Activated CD4-positive, alpha-beta T cell treated with anti-CD3 and anti-CD28 coated beads, Interleukin-2, amount 10 ng/mL, durations not matched to agents 7 days and 5 days (primary cell): ENCODE results near the gene TWF2. TPM values are rescaled to one million over a fixed set of nuclear protein-coding genes. Genes with fewer than 3 reads are reported as not detected.

Source experiments
- CTCF ChIA-PET: fragments of 350-600 bp; sonication (Branson Sonifier 250); formaldehyde crosslinking; loops from one replicate; lab custom pipeline; 2021; ENCODE audit warnings: antibody characterized with exemption; lab: Charles Lee
- POLR2A ChIA-PET: fragments of 350-600 bp; sonication (Branson Sonifier 250); formaldehyde crosslinking; loops from one replicate; lab custom pipeline; 2021; ENCODE audit warnings: antibody characterized with exemption; lab: Charles Lee
- DNase-seq: peaks from one replicate; pipeline ENCODE4 v3.0.0-alpha.2; 2020
- H3K27ac Mint-ChIP-seq: one replicate; pipeline ENCODE4 v1.8.0; 2021; ENCODE audit warnings: mild to moderate bottlenecking, moderate library complexity, mixed read lengths
- H3K27me3 Mint-ChIP-seq: one replicate; pipeline ENCODE4 v1.8.0; 2021; ENCODE audit warnings: mixed read lengths
- H3K36me3 Mint-ChIP-seq: one replicate; pipeline ENCODE4 v1.8.0; 2021; ENCODE audit warnings: low read depth, mixed read lengths
- H3K4me1 Mint-ChIP-seq: one replicate; pipeline ENCODE4 v1.8.0; 2021; ENCODE audit warnings: mixed read lengths
- H3K4me3 Mint-ChIP-seq: one replicate; pipeline ENCODE4 v1.8.0; 2021; ENCODE audit warnings: mild to moderate bottlenecking, moderate library complexity, mixed read lengths
- H3K9me3 Mint-ChIP-seq: one replicate; pipeline ENCODE4 v1.8.0; 2021; ENCODE audit warnings: mixed read lengths
- total RNA-seq, 2 experiments: library from RNA; stranded (reverse); gene quantifications; one replicate each; pipeline ENCODE4 v1.2.3, GENCODE V29; 2021

The TWF2 gene
- total RNA-seq, 2 experiments from 2014 or later = 117 to 119 TPM

DNA sequence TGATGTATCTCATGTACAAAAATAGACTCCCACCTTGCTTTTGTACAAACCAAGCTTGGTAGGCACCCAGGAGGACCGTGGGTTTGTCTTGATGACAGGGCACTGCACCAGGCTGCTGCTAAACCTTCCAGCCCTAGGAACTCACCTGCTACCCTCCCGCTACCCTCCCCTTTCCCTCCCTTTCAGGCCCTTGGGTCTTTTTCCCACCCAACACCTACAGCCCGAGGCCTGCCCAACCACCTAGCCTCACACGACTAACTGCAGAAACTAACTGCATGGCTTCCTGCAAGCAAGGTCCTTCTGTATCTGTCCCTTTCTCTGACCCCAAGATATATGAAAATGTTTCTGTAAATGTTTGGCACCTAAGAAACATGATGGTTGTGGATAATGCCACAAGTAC is 17.7 kb upstream of the TWF2 start:
- no peak for DNase-seq
- no peaks in the 10 kb centered on the region for H3K27me3 Mint-ChIP-seq
- H3K4me3 Mint-ChIP-seq = no peak overlapping the region
- no peaks in the 10 kb centered on the region for H3K9me3 Mint-ChIP-seq
- H3K4me1 Mint-ChIP-seq = peaks cover 94% of the 10 kb centered on the region
- POLR2A ChIA-PET = no interaction called here
- CTCF ChIA-PET = interaction anchor here (1.1 to 2.0 kb wide), 2 partner anchors 11 to 36 kb away, joined by 4 read pairs; no protein-coding TSS in a partner anchor
- peaks cover 97% of the 10 kb centered on the region for H3K36me3 Mint-ChIP-seq
- H3K27ac Mint-ChIP-seq = peak overlapping the region; percentile 97

DNA sequence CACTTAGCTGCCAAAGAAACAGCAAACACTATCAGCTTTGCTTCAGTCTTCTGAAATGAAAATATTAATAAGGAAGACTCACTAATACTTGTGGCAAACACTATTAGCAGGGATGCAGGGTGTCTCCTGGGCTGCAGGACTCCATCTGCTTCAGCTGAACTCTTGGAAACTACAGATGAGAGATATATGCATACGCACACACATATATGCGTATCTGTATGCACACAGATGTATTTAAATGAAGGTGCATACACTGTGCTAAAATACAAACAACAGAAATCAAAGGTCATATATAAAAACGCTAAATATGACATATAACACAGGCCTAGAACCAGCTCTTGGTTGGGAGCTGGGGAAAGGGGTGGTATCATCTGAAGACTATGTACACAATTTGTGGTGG is 17.2 kb upstream of the TWF2 start:
- ChIA-PET POLR2A (no interaction called here), CTCF (interaction anchor here (0.7 to 2.0 kb wide), 3 partner anchors 11 to 260 kb away, joined by 3 to 4 read pairs (median 4); no protein-coding TSS in a partner anchor)
- Mint-ChIP-seq H3K4me3 (no peak overlapping the region), H3K27me3 (no peaks in the 10 kb centered on the region), H3K9me3 (no peaks in the 10 kb centered on the region), H3K27ac (peak overlapping the region; percentile 97), H3K4me1 (peaks cover 91% of the 10 kb centered on the region), H3K36me3 (peaks cover 92% of the 10 kb centered on the region)
- DNase-seq = no peak

DNA sequence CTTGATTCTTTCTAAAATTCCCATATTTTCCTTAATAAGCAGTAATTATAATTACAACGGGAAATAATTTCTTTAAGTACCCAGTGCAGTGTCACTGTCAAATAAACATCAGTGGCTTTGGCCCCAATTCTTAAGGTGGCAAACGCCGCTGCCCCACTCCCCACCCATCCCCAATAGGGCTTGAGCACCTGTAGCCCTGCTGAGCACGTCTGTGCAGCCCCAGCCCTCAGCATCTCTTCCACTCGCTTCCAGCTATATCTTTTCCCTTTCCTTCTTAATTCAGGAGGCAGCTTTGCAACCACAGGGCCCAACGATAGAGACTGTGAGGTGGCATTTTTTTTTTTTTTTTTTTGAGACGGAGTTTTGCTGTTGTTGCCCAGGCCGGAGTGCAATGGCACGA is 15.7 kb upstream of the TWF2 start:
- CTCF ChIA-PET = interaction anchor here (1.5 to 5.4 kb wide), 3 partner anchors 23 to 84 kb away, joined by 3 to 45 read pairs (median 13); partner anchors contain the start of gene WDR82
- H3K9me3 Mint-ChIP-seq = no peaks in the 10 kb centered on the region
- H3K4me1 Mint-ChIP-seq = peaks cover 91% of the 10 kb centered on the region
- POLR2A ChIA-PET = interaction anchor here (1.7 kb wide), 1 partner anchor 11 kb away, joined by 4 read pairs; no protein-coding TSS in a partner anchor
- peak overlapping the region; percentile 97 for H3K27ac Mint-ChIP-seq
- peaks cover 88% of the 10 kb centered on the region for H3K36me3 Mint-ChIP-seq
- peak overlapping the region; percentile 41 for H3K4me3 Mint-ChIP-seq
- DNase-seq = no peak
- no peaks in the 10 kb centered on the region for H3K27me3 Mint-ChIP-seq

DNA sequence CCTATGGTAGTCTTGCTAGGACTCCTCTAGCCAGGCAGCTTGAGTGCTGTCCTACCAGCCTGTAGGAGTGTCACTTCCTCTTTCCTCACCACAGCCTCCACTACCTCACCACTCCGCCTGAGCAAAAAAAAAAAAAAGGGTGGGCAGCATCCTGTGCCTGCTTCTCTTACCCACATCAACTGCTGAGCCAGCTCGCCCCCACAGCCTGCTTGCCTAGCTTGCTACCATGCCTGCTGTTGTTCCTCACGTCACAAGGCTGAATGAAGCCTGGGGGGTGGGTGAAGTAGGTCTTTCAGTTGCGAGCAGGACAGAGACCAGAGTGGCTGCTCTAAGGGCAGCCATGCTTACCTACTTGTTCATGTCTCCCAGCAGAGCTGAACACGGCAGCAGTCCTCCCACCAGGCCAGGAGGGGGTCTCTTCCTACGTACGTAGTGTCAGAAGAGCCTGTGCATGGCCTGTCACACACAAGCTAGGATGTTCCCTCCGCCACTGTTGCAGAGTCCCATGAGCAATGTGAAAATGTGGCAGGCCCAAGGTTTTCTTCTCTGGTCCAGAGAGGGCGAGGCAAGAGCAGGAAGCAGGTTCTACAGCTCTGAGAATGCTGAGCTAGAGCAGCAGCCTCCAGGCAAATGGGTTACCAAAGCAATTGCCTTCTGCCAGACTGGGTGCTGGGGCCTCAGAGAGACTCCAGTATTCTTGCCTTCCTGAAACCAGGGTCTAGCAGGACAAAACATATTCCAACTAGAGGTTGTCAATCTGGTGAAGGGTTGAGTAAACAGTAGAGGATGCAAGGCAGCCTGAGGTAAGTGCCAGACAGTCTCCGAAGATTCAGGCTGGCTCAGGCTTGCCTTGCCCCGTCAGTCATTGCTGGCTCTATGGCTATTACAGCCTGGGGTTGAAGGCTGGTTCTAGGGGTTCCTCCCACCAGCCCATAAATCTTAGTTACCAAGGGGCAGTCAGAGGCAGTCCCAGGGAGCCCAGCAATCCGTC is 14.7 kb upstream of the TWF2 start:
- ChIA-PET CTCF (interaction anchor here (0.7 to 5.4 kb wide), 15 partner anchors 10 to 160 kb away, joined by 3 to 45 read pairs (median 9); partner anchors contain the start of gene WDR82), POLR2A (interaction anchor here (0.6 to 2.5 kb wide), 5 partner anchors 10 to 24 kb away, joined by 3 to 15 read pairs (median 4); partner anchors contain the start of gene WDR82)
- Mint-ChIP-seq H3K36me3 (peaks cover 88% of the 10 kb centered on the region), H3K9me3 (no peaks in the 10 kb centered on the region), H3K27me3 (no peaks in the 10 kb centered on the region), H3K27ac (peak overlapping the region; percentile 97), H3K4me3 (peak overlapping the region; percentile 75), H3K4me1 (peaks cover 91% of the 10 kb centered on the region)
- peak; percentile 91 for DNase-seq

DNA sequence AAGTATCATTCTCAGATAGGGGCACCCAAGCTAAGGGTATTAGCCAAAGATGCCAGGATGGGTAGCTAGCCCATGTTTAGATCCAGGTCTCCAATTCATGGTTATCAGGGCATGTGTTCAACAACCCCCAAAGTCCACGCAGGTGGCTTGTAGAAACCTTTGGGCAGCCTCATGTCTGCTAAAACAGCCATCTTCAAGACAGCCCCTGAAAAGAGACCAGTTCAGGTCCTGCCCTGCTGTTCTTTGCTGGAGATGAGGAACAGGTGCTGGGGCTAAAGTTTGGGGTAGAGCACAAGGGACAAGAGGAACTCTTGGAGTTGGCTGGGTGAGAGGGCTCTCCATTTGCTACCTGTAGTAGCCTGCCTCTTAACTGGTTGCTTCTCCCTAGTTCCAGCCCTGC is 11.2 kb upstream of the TWF2 start:
- Mint-ChIP-seq H3K27me3 (no peaks in the 10 kb centered on the region), H3K27ac (peak overlapping the region; percentile 79), H3K36me3 (peaks cover 77% of the 10 kb centered on the region), H3K4me3 (no peak overlapping the region), H3K4me1 (peaks cover 82% of the 10 kb centered on the region), H3K9me3 (no peaks in the 10 kb centered on the region)
- DNase-seq = no peak
- ChIA-PET CTCF (interaction anchor here (0.6 to 5.4 kb wide), 10 partner anchors 10 to 168 kb away, joined by 3 to 45 read pairs (median 8); partner anchors contain the start of gene WDR82), POLR2A (no interaction called here)

DNA sequence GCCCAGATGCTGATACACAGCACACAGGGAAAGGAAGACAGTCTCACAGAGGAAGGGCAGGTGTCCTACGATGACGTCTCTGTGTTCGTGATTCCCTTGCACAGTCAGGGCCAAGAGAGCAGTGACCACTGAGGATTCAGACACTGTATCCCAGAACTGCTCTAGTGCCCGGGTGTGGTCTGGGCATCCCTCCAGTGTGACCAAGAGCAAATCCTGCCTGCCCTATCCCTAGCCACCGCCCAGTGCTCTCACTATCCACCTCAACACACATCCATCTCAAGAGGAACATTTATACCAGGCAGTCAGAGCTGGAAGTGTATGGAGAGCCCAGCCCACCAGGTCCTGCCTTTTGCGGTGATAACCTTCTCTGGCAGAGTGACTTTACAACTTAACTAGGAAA is 10.7 kb upstream of the TWF2 start:
- Mint-ChIP-seq H3K4me3 (no peak overlapping the region), H3K27me3 (no peaks in the 10 kb centered on the region), H3K36me3 (peaks cover 72% of the 10 kb centered on the region), H3K9me3 (no peaks in the 10 kb centered on the region), H3K27ac (peak overlapping the region; percentile 79), H3K4me1 (peaks cover 83% of the 10 kb centered on the region)
- CTCF ChIA-PET = interaction anchor here (0.6 to 5.4 kb wide), 10 partner anchors 9 to 169 kb away, joined by 3 to 45 read pairs (median 8); partner anchors contain the start of gene WDR82
- POLR2A ChIA-PET = no interaction called here
- no peak for DNase-seq

DNA sequence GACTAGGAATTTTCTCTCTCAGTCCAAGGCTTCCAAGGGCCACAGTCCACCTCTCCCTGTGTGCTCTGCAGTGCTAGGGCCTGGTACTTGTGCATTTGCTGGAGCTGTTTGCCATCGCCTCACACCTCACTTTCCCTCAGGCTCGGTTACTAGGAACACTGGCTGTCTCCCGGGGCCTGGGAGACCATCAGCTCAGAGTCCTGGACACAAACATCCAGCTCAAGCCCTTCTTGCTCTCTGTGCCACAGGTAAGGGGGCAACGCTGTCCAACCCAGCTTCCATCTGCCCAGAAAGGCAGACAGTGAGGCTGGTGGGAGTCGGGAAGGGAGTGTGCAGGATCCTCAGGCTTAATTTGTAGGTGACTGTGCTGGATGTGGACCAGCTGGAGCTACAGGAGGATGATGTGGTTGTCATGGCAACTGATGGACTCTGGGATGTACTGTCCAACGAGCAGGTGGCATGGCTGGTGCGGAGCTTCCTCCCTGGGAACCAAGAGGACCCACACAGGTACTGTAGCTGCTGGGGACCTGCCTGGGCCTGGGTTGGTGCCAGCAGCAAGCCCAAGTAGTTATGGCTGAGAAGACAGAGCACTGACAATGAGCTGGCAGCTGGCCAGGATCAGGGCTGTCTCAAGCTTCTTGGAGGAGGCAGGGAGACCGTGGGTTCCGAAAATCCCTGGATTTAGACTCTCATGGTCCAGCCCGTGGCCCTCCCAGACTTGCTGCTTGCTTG is 10.0 kb upstream of the TWF2 start:
- POLR2A ChIA-PET = no interaction called here
- Mint-ChIP-seq H3K4me3 (peak overlapping the region; percentile 28), H3K9me3 (no peaks in the 10 kb centered on the region), H3K27me3 (no peaks in the 10 kb centered on the region), H3K27ac (peak overlapping the region; percentile 80), H3K4me1 (peaks cover 83% of the 10 kb centered on the region), H3K36me3 (peaks cover 68% of the 10 kb centered on the region)
- CTCF ChIA-PET = interaction anchor here (0.9 to 5.4 kb wide), 14 partner anchors 9 to 90 kb away, joined by 3 to 45 read pairs (median 6); partner anchors contain the start of genes TWF2 and WDR82
- no peak for DNase-seq

DNA sequence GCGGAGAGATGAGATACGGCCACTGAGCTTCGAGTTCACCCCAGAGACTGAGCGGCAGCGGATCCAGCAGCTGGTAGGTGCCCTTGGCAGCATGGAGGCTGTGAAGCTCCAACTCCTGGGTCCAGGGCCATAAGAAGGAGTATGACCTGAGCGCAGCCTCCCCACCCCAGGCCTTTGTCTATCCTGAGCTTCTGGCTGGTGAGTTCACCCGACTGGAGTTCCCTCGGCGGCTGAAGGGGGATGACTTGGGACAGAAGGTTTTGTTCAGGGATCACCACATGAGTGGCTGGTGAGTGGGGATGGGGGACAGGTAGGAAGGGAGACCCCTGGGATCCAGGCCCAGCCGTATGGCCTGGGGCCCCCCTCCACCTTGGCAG is 9.2 kb upstream of the TWF2 start:
- Mint-ChIP-seq H3K36me3 (peaks cover 65% of the 10 kb centered on the region), H3K4me3 (peak overlapping the region; percentile 86), H3K27me3 (no peaks in the 10 kb centered on the region), H3K4me1 (peaks cover 83% of the 10 kb centered on the region), H3K9me3 (no peaks in the 10 kb centered on the region), H3K27ac (peak overlapping the region; percentile 93)
- POLR2A ChIA-PET = no interaction called here
- CTCF ChIA-PET = interaction anchor here (0.9 to 2.9 kb wide), 10 partner anchors 9 to 36 kb away, joined by 3 to 15 read pairs (median 6); partner anchors contain the start of genes TWF2 and WDR82
- no peak for DNase-seq

DNA sequence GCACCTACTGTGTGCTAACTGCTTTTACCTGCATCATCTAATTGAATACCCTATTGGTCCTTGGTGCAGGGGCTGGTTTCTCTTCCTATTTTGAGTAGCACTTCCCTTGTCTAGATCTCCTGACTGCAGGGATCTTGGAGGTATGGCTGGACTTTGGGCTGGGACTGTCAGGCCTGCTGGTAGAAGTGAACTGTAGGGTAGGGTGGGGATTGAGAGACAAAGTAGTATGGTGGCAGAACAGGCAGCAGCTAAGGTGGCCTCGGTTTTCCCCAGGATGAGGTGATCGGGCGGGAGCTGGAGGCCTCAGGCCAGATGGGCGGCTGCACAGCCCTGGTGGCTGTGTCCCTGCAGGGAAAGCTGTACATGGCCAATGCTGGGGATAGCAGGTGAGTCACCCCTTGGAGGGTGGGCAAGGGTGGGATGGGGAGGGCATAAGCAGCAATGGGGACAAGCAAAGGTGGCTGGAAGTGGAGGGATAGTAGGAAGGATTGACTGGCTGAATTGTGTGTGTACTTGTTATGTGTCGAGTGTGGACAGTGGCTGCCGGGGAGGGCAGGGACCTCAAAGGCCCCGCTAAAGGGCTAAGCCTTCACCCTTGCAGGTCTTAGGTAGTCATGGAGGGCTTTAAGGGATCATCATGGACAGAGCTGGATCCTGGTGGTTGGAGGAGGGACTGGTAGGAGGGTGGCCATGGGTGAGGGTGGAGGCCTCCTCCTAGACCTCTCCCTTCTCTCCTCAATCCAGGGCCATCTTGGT is 8.6 kb upstream of the TWF2 start:
- H3K4me3 Mint-ChIP-seq = peak overlapping the region; percentile 86
- POLR2A ChIA-PET = no interaction called here
- CTCF ChIA-PET = interaction anchor here (0.9 to 2.6 kb wide), 9 partner anchors 8 to 31 kb away, joined by 3 to 15 read pairs (median 5); partner anchors contain the start of genes TWF2 and WDR82
- H3K36me3 Mint-ChIP-seq = peaks cover 59% of the 10 kb centered on the region
- H3K27ac Mint-ChIP-seq = peak overlapping the region; percentile 93
- DNase-seq = no peak
- no peaks in the 10 kb centered on the region for H3K27me3 Mint-ChIP-seq
- H3K9me3 Mint-ChIP-seq = no peaks in the 10 kb centered on the region
- peaks cover 81% of the 10 kb centered on the region for H3K4me1 Mint-ChIP-seq

DNA sequence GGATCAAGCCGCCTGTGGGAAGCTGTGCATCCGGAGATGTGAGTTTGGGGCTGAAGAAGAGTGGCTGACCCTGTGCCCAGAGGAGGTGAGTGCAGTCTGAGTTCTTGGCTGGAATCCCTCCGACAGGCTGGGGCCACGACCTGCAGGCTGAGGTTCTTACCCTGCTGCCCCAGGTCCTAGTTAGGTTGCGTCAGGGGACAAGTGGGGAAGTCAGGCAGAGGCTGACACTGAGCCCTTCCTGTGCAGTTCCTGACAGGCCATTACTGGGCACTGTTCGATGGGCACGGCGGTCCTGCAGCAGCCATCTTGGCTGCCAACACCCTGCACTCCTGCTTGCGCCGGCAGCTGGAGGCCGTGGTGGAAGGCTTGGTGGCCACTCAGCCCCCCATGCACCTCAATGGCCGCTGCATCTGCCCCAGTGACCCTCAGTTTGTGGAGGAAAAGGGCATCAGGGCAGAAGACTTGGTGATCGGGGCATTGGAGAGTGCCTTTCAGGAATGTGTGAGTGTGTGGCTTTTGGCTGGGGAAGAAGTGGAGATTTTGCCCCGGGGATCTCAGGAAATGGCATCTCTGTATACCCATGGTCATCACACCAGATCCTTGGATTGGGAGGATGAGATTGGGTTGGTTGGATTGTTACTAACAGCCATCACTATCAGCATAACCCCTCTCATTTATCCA is 7.9 kb upstream of the TWF2 start:
- POLR2A ChIA-PET = no interaction called here
- CTCF ChIA-PET = interaction anchor here (1.0 to 2.6 kb wide), 7 partner anchors 12 to 35 kb away, joined by 3 to 15 read pairs (median 5); partner anchors contain the start of gene WDR82
- no peak for DNase-seq
- Mint-ChIP-seq H3K36me3 (peaks cover 57% of the 10 kb centered on the region), H3K9me3 (no peaks in the 10 kb centered on the region), H3K27me3 (no peaks in the 10 kb centered on the region), H3K4me1 (peaks cover 79% of the 10 kb centered on the region), H3K4me3 (peak overlapping the region; percentile 86), H3K27ac (peak overlapping the region; percentile 93)

DNA sequence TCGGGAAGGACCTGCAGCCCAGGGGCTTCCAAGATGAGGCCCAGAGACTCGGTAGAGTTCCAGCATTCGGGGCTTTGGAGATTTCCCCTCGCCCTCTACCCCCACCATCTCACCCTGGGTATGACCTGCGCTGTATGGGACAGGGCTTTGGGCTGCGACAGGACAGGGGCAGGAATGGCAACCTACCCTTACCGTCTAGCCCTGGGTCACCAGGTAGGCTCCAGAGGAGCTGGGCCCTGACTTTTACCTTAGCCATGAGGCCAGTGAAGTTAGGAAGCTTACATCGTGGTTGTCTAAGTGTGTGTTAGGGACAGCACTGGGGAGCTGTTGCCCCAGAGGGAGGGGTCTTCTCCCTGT is 7.3 kb upstream of the TWF2 start:
- H3K4me1 Mint-ChIP-seq = peaks cover 80% of the 10 kb centered on the region

More for the DNA sequence above, 7.3 kb upstream of the TWF2 start:
- peaks cover 56% of the 10 kb centered on the region for H3K36me3 Mint-ChIP-seq
- peak overlapping the region; percentile 86 for H3K4me3 Mint-ChIP-seq
- no peaks in the 10 kb centered on the region for H3K27me3 Mint-ChIP-seq
- H3K9me3 Mint-ChIP-seq = no peaks in the 10 kb centered on the region
- POLR2A ChIA-PET = no interaction called here
- H3K27ac Mint-ChIP-seq = peak overlapping the region; percentile 93
- DNase-seq = no peak
- CTCF ChIA-PET = interaction anchor here (1.0 to 1.8 kb wide), 6 partner anchors 12 to 35 kb away, joined by 3 to 7 read pairs (median 4); no protein-coding TSS in a partner anchor
